Measurements from ENCODE around the gene C3orf18.

C3orf18 gene

DNA sequence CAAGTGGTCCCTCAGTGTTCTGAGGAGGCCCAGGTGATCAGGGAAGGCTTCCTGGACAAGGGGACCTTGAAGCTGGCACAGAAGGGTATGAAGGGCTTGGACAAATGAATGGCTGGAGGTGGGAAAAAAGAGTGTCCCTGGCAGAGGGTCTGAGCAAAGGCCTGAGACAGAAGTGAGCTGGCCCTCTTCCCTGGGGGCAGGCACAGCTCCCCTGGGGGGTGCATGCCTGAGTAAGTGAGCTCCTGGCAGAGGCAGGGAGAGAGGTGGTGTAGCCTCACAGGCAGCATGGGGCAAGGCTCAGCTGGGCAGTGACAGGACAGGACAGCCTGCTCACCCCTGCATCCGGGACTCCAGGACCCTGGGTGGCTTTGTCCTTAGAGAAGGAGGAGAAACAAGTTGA is 58.7 kb downstream of the C3orf18 start:
- peak; percentile 84 for TF ChIP-seq GLIS1 (tag by site-specific recombination; IDR thresholded peaks at IDR 0.05)
- no peak for TF ChIP-seq ZNF146 (tag by site-specific recombination; IDR thresholded peaks at IDR 0.05)
- TF ChIP-seq ZNF133 (tag by site-specific recombination; IDR thresholded peaks at IDR 0.05) = no peak
- TF ChIP-seq, protein P1, sequence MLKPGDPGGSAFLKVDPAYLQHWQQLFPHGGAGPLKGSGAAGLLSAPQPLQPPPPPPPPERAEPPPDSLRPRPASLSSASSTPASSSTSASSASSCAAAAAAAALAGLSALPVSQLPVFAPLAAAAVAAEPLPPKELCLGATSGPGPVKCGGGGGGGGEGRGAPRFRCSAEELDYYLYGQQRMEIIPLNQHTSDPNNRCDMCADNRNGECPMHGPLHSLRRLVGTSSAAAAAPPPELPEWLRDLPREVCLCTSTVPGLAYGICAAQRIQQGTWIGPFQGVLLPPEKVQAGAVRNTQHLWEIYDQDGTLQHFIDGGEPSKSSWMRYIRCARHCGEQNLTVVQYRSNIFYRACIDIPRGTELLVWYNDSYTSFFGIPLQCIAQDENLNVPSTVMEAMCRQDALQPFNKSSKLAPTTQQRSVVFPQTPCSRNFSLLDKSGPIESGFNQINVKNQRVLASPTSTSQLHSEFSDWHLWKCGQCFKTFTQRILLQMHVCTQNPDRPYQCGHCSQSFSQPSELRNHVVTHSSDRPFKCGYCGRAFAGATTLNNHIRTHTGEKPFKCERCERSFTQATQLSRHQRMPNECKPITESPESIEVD (tag by site-specific recombination; IDR thresholded peaks at IDR 0.05) = no peak
- TF ChIP-seq ZIC2 (tag by site-specific recombination; IDR thresholded peaks at IDR 0.05) = peak; percentile 57
- TF ChIP-seq, protein P2, sequence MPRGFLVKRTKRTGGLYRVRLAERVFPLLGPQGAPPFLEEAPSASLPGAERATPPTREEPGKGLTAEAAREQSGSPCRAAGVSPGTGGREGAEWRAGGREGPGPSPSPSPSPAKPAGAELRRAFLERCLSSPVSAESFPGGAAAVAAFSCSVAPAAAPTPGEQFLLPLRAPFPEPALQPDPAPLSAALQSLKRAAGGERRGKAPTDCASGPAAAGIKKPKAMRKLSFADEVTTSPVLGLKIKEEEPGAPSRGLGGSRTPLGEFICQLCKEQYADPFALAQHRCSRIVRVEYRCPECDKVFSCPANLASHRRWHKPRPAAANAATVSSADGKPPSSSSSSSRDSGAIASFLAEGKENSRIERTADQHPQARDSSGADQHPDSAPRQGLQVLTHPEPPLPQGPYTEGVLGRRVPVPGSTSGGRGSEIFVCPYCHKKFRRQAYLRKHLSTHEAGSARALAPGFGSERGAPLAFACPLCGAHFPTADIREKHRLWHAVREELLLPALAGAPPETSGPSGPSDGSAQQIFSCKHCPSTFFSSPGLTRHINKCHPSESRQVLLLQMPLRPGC (tag by site-specific recombination; IDR thresholded peaks at IDR 0.05) = no peak
- TF ChIP-seq, protein P3, sequence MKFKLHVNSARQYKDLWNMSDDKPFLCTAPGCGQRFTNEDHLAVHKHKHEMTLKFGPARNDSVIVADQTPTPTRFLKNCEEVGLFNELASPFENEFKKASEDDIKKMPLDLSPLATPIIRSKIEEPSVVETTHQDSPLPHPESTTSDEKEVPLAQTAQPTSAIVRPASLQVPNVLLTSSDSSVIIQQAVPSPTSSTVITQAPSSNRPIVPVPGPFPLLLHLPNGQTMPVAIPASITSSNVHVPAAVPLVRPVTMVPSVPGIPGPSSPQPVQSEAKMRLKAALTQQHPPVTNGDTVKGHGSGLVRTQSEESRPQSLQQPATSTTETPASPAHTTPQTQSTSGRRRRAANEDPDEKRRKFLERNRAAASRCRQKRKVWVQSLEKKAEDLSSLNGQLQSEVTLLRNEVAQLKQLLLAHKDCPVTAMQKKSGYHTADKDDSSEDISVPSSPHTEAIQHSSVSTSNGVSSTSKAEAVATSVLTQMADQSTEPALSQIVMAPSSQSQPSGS (tag by site-specific recombination; IDR thresholded peaks at IDR 0.05; ENCODE audit: low read depth) = no peak
- TF ChIP-seq ZNF549 (tag by site-specific recombination; IDR thresholded peaks at IDR 0.05) = no peak
- no peak for TF ChIP-seq ZNF114 (tag by site-specific recombination; IDR thresholded peaks at IDR 0.05)
- TF ChIP-seq ZNF175 (tag by site-specific recombination; IDR thresholded peaks at IDR 0.05) = no peak
- no peak for TF ChIP-seq KLF7 (tag by site-specific recombination; IDR thresholded peaks at IDR 0.05; ENCODE audit: borderline replicate concordance)
- TF ChIP-seq WT1 (tag by site-specific recombination; IDR thresholded peaks at IDR 0.05) = no peak
- TF ChIP-seq ZNF530 (tag by site-specific recombination; IDR thresholded peaks at IDR 0.05; ENCODE audit: low read depth) = no peak
- TF ChIP-seq ZNF391 (tag by site-specific recombination; IDR thresholded peaks at IDR 0.05; ENCODE audit: borderline replicate concordance, low read depth) = no peak
- TF ChIP-seq, protein P4, sequence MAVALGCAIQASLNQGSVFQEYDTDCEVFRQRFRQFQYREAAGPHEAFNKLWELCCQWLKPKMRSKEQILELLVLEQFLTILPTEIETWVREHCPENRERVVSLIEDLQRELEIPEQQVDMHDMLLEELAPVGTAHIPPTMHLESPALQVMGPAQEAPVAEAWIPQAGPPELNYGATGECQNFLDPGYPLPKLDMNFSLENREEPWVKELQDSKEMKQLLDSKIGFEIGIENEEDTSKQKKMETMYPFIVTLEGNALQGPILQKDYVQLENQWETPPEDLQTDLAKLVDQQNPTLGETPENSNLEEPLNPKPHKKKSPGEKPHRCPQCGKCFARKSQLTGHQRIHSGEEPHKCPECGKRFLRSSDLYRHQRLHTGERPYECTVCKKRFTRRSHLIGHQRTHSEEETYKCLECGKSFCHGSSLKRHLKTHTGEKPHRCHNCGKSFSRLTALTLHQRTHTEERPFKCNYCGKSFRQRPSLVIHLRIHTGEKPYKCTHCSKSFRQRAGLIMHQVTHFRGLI (tag by site-specific recombination; IDR thresholded peaks at IDR 0.05) = no peak
- no peak for TF ChIP-seq ZNF140 (tag by site-specific recombination; IDR thresholded peaks at IDR 0.05)
- no peak for TF ChIP-seq KLF1 (tag by site-specific recombination; IDR thresholded peaks at IDR 0.05)
- TF ChIP-seq, protein P5, sequence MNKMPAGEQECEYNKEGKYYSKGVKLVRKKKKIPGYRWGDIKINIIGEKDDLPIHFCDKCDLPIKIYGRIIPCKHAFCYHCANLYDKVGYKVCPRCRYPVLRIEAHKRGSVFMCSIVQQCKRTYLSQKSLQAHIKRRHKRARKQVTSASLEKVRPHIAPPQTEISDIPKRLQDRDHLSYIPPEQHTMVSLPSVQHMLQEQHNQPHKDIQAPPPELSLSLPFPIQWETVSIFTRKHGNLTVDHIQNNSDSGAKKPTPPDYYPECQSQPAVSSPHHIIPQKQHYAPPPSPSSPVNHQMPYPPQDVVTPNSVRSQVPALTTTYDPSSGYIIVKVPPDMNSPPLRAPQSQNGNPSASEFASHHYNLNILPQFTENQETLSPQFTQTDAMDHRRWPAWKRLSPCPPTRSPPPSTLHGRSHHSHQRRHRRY (tag by site-specific recombination; IDR thresholded peaks at IDR 0.05) = no peak
- no peaks in the 10 kb centered on the region for H3K4me1 ChIP-seq (ENCODE audit: control insufficient read depth, insufficient read depth, low read length)
- no peaks in the 10 kb centered on the region for H3K9me3 ChIP-seq (ENCODE audit: control insufficient read depth, insufficient read depth, low read depth, low read length)
- H3K36me3 ChIP-seq (ENCODE audit: control insufficient read depth in 2 of 2, insufficient read depth in 1 of 2, low read length in 2 of 2) = no peaks in the 10 kb centered on the region
- ChIA-PET POLR2A (no interaction called here), CTCF (interaction anchor here (0.6 to 2.4 kb wide), 4 partner anchors 8 to 118 kb away, joined by 3 to 8 read pairs (median 4); no protein-coding TSS in a partner anchor)
- H3K27ac ChIP-seq (ENCODE audit: extremely low read depth, low read depth, low read length) = no peak overlapping the region
- no peak overlapping the region for H3K4me3 ChIP-seq (ENCODE audit: low read depth, low read length)

Data from HEK293 (cell line).